ELF-1 (cell line): ENCODE results near the gene MYH7.
"Not testable (repeated sequence)": the region's sequence is repeated elsewhere in the genome, so short reads cannot be mapped to it uniquely, and the experiment has no call there.

Source experiments
- DNase-seq: peaks from one replicate; pipeline ENCODE4 v3.0.0-alpha.2; 2016; ENCODE audit warnings: low read depth, low spot score

MYH7 gene

GRCh38 chr14:23435543-23436326 is at the start of gene MYH7:
TSS of gene MYH7 (minus strand) at chr14:23435660. CDS start at chr14:23433732, 1,928 bp downstream.
- peak; percentile 44 for DNase-seq

- DNase-seq: peak; percentile 73
These were observed 47.9 kb upstream of the MYH7 start for GRCh38 chr14:23483236-23483854.

- DNase-seq: no peak
These were observed 47.3 kb upstream of the MYH7 start for GRCh38 chr14:23482823-23483148.

- no peak for DNase-seq
These were observed 46.7 kb upstream of the MYH7 start for GRCh38 chr14:23481979-23482822.

GRCh38 chr14:23481362-23481970 is 46.0 kb upstream of the MYH7 start:
- DNase-seq: peak; percentile 34

- no peak for DNase-seq
These were observed 42.8 kb upstream of the MYH7 start for GRCh38 chr14:23478109-23478759.

GRCh38 chr14:23470947-23471346 is 35.5 kb upstream of the MYH7 start:
- DNase-seq: no peak

- DNase-seq: no peak
These were observed 34.5 kb upstream of the MYH7 start for GRCh38 chr14:23469906-23470403.

GRCh38 chr14:23469127-23469905 is 33.9 kb upstream of the MYH7 start, which contains the start of gene NGDN:
TSS of gene NGDN (plus strand) at chr14:23469703. CDS start at chr14:23469716, 13 bp downstream.
- peak; percentile 100 for DNase-seq

GRCh38 chr14:23468704-23469126 is 33.3 kb upstream of the MYH7 start:
- DNase-seq: no peak

- no peak for DNase-seq
These were observed 29.8 kb upstream of the MYH7 start for GRCh38 chr14:23465261-23465660.

- DNase-seq: no peak
These were observed 29.2 kb upstream of the MYH7 start for GRCh38 chr14:23464700-23465099.

GRCh38 chr14:23460960-23461359 is 25.5 kb upstream of the MYH7 start:
- no peak for DNase-seq

GRCh38 chr14:23457587-23458445 is 22.4 kb upstream of the MYH7 start:
- no peak for DNase-seq

GRCh38 chr14:23456883-23457586 is 21.6 kb upstream of the MYH7 start:
- DNase-seq: not testable (repeated sequence)

GRCh38 chr14:23454445-23454856 is 19.0 kb upstream of the MYH7 start:
- DNase-seq: peak; percentile 70

- no peak for DNase-seq
These were observed 16.8 kb upstream of the MYH7 start for GRCh38 chr14:23452237-23452636.

- no peak for DNase-seq
These were observed 14.9 kb upstream of the MYH7 start for GRCh38 chr14:23450379-23450778.

- no peak for DNase-seq
These were observed 13.9 kb upstream of the MYH7 start for GRCh38 chr14:23449314-23449713.
